ENCODE measurements around the gene SIAH3. TPM values are rescaled to one million over a fixed set of nuclear protein-coding genes. Genes with fewer than 3 reads are reported as not detected.

SIAH3 gene
- not detected in 2 replicates for total RNA-seq (2011; cell fraction: chromatin; rRNA removed; ENCODE audit: low replicate concordance)
- not detected in 2 replicates for total RNA-seq (2011; cell fraction: nucleolus; rRNA removed)
- not detected in 2 replicates for total RNA-seq (2011; cell fraction: nucleoplasm; rRNA removed)
- not detected in 2 replicates for total RNA-seq (2014; rRNA removed)
- not detected in 2 replicates for total RNA-seq (2014; rRNA removed; fragmentation: Illumina TruSeq; extraction: Trizol)
- total RNA-seq (2015; rRNA removed; fragmentation: Illumina TruSeq; extraction: Trizol) = not detected in 2 replicates
- total RNA-seq (2021) = not detected in 2 replicates
- polyA plus RNA-seq (2011; rRNA removed) = not detected in 2 replicates
- polyA plus RNA-seq (2011; cell fraction: cytosol; rRNA removed) = not detected in 2 replicates
- not detected in 2 replicates for polyA plus RNA-seq (2011; cell fraction: nucleus; rRNA removed)
- 0.01 TPM in 1 of 2 replicates, not detected in the other for polyA plus RNA-seq (2012)
- not detected in 2 replicates for polyA plus RNA-seq (2014; fragmentation: Illumina TruSeq; extraction: Trizol)
- not detected for polyA plus RNA-seq (2014; fragmentation: Nextera tagmentation; extraction: Ambion mirVana)
- polyA plus RNA-seq (2014; rRNA removed) = not detected in 2 replicates
- not detected in 2 replicates for polyA minus RNA-seq (2011; rRNA and poly(A)+ RNA removed)
- not detected in 2 replicates for polyA minus RNA-seq (2011; cell fraction: cytosol; rRNA and poly(A)+ RNA removed)
- polyA minus RNA-seq (2011; cell fraction: nucleus; rRNA and poly(A)+ RNA removed) = not detected in 2 replicates
- Bru-seq, nascent RNA = percentile 1 among the genes with signal in this experiment
- BruChase-seq, experiment 1, labeled RNA remaining after a 2-hour chase = not detected
- not detected for BruChase-seq, experiment 2, labeled RNA remaining after a 6-hour chase
- long read RNA-seq, experiment 1 = 0 reads
- long read RNA-seq, experiment 2 = 0 reads
- long read RNA-seq, experiment 3 = 0 reads

GRCh38 chr13:45851171-45851921, at the start of gene SIAH3:
SIAH3 (minus strand) TSS chr13:45851753; CDS start chr13:45851629, 124 bp downstream.
- CTCF ChIA-PET (ENCODE audit: low intra/inter-chr PET ratio) = no interaction called here
- in situ Hi-C loops (cut with MboI) = no loop called here
- Histone ChIP-seq H3K27me3 (ENCODE audit: control insufficient read depth in 2 of 2, insufficient read depth in 2 of 2, low read length in 2 of 2) (peaks cover 16 to 44% of the 10 kb centered on the region in 2 experiments; a peak in 4 of 5 replicates), H3K9ac (ENCODE audit: insufficient read depth in 1 of 2, low read depth in 2 of 2, low read length in 2 of 2) (no peak within 1 kb of the TSS), H3K4me1 (replicated peaks in 1 of 2; ENCODE audit: control insufficient read depth in 2 of 2, insufficient read depth in 2 of 2, low read length in 2 of 2) (no peaks in the 10 kb centered on the region; a peak in 1 of 5 replicates), H3K79me2 (ENCODE audit: control insufficient read depth, insufficient read depth, low read length) (no peaks in the 10 kb centered on the region), H3K27ac (ENCODE audit: extremely low read depth, low read depth, low read length) (no peak within 1 kb of the TSS), H3K9me1 (ENCODE audit: control insufficient read depth, insufficient read depth, low read length) (no peaks in the 10 kb centered on the region), H2AFZ (ENCODE audit: low read depth, low read length) (no peak within 1 kb of the TSS), H4K20me1 (replicated peaks; ENCODE audit: control insufficient read depth, insufficient read depth, low read length) (no peaks in the 10 kb centered on the region), H3K4me2 (ENCODE audit: insufficient read depth, low read length) (no peak within 1 kb of the TSS), H3K9me3 (replicated peaks; ENCODE audit: control insufficient read depth, insufficient read depth, low read depth, low read length) (no peaks in the 10 kb centered on the region), H3K4me3 (no peak within 1 kb of the TSS), H3K36me3 (ENCODE audit: control insufficient read depth, insufficient read depth, low read length) (no peaks in the 10 kb centered on the region)
- BruUV-seq (replicated peaks) = no TSS peak
- POLR2A ChIA-PET = no interaction called here
- no peak for FAIRE-seq
- no peak for ATAC-seq
- WGBS (ENCODE audit: insufficient coverage, low coverage, missing lambda C conversion rate) = 22% methylated on average over 23 of the region's 35 CpGs
- intact Hi-C loops (cut with micrococcal nuclease) = no loop called here
- no peak for DNase-seq (ENCODE audit: extremely low read depth in 1 of 4, low spot score in 3 of 4)
- TF ChIP-seq AFF4 (CRISPR knock-in tag; IDR thresholded peaks at IDR 0.05) = no peak
- no peak for TF ChIP-seq HMGXB4 (CRISPR knock-in tag; IDR thresholded peaks at IDR 0.05)
- no peak for TF ChIP-seq NFATC3 (IDR thresholded peaks at IDR 0.05)
- no peak for TF ChIP-seq HOXB6 (CRISPR knock-in tag; IDR thresholded peaks at IDR 0.05; ENCODE audit: borderline replicate concordance)
- TF ChIP-seq ZNF655 (CRISPR knock-in tag; IDR thresholded peaks at IDR 0.05) = no peak
- TF ChIP-seq CBX8 (IDR thresholded peaks at IDR 0.05; ENCODE audit: borderline replicate concordance, extremely low read depth, low read depth, low read length, poor library complexity, severe bottlenecking) = no peak
- no peak for TF ChIP-seq ZNF140 (CRISPR knock-in tag; IDR thresholded peaks at IDR 0.05)
- no peak for TF ChIP-seq NCOA2 (IDR thresholded peaks at IDR 0.05; ENCODE audit: partially characterized antibody in 2 of 2)
- TF ChIP-seq RBM17 (IDR thresholded peaks at IDR 0.05; ENCODE audit: borderline replicate concordance, low read depth, low read length) = no peak
- TF ChIP-seq ZNF707 (CRISPR knock-in tag; conservative IDR thresholded peaks at IDR 0.05) = no peak
- TF ChIP-seq ZNF717 (CRISPR knock-in tag; IDR thresholded peaks at IDR 0.05) = no peak
